PC-9 (cell line): Measurements from ENCODE around the gene IRF4.

Experiments used
- EZH2 ChIP-seq: fragments of 200-600 bp; sonication (generic); IDR thresholded peaks from 2 replicates; pipeline ENCODE4 v1.8.0; 2017; ENCODE audit warnings: antibody characterized with exemption, low read depth
- TF ChIP-seq, protein P1 (sequence below): fragments of 200-600 bp; sonication (generic); conservative IDR thresholded peaks from 2 replicates; pipeline ENCODE4 v1.6.1; 2017; ENCODE audit warnings: mixed run types, antibody characterized with exemption, mild to moderate bottlenecking, moderate library complexity

DNA sequence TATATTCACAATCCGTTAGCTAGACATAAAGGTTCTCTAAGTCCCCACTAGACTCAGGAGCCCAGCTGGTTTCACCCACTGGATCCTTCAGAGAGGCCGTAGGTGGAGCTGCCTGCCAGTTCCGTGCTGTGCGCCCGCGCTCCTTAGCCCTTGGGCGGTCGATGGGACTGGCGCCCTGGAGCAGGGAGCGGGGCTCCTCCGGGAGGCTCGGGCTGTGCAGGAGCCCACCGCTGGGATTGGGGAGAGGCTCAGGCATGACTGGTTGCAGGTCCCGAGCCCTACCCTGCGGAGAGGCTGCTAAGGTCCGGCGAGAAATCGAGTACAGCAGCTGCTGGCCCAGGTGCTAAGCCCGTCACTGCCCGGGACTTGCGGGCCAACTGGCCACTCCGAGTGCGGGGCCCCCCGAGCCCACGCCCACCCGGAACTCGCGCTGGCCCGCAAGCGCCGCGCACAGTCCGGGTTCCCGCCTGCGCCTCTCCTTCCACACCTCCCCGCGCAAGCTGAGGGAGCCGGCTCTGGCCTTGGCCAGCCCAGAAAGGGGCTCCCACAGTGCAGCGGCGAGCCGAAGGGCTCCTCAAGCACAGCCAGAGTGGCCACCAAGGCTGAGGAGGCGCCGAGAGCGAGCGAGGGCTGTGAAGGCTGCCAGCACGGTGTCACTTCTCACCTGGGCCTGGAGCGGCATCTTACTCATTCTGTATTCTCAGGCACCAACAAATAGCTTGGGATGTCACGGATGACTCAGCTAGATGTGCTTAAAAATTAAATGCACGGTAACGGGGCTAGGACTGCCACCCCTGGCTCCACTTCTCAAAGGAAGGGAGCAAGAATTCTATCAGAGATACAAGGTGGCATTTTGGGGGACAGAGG is 44.1 kb downstream of the IRF4 start:
- TF ChIP-seq, protein P1, sequence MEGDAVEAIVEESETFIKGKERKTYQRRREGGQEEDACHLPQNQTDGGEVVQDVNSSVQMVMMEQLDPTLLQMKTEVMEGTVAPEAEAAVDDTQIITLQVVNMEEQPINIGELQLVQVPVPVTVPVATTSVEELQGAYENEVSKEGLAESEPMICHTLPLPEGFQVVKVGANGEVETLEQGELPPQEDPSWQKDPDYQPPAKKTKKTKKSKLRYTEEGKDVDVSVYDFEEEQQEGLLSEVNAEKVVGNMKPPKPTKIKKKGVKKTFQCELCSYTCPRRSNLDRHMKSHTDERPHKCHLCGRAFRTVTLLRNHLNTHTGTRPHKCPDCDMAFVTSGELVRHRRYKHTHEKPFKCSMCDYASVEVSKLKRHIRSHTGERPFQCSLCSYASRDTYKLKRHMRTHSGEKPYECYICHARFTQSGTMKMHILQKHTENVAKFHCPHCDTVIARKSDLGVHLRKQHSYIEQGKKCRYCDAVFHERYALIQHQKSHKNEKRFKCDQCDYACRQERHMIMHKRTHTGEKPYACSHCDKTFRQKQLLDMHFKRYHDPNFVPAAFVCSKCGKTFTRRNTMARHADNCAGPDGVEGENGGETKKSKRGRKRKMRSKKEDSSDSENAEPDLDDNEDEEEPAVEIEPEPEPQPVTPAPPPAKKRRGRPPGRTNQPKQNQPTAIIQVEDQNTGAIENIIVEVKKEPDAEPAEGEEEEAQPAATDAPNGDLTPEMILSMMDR: no peak
- TF ChIP-seq EZH2: no peak
